ENCODE data around the gene TENM4. TPM values are rescaled to one million over a fixed set of nuclear protein-coding genes. Genes with fewer than 3 reads are reported as not detected.

TENM4 gene
- polyA plus RNA-seq, 2 of the 4 experiments (the other 2 are of a cell fraction): 0.06 to 0.31 TPM

DNA sequence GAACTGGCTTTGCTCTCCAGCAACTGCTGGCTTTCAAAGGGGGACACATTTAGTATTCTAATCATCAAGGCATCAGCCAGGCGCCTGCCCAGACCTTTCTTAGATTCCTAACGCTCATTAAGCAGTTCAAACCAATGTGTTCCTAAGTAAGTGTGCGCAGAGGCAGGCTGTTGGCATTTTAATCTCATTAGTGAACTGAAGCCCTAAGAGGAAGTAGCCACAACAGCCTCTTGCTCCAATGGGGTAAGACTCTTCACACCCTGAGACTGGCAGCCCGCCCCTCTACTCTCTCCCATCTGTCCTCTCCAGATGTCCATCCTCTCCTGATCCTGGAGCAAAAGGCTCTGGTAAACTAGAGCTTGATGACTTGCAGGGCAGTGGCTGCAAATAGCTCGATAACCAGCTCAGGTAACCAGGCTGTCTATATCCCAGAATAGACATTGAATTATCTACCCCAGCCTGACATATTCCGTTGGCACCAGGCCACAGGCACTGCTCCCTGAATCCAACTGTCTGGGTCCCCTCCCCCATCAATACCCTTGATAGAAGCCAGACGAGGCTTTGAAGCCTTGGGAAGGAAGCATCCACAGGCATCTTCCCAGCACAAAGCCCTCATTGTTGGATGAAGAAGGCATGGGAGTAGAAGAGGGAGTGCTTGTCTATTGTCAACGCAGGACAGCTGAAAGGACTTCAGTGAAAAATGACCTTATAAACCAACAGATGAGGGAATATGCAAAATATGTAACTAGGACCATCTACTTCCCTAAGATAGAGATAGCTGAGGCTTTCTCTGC is 321.1 kb downstream of the TENM4 start:
- no peaks in the 10 kb centered on the region for H3K9me3 ChIP-seq
- DNase-seq (ENCODE audit: low read depth in 1 of 2, low spot score in 1 of 2): no peak
- H3K4me1 ChIP-seq: no peaks in the 10 kb centered on the region
- TF ChIP-seq POLR2A (IDR thresholded peaks at IDR 0.05; ENCODE audit: low read length) (no peak), USF2 (IDR thresholded peaks at IDR 0.05) (no peak), SREBF2 (IDR thresholded peaks at IDR 0.05) (no peak), GATA3 (IDR thresholded peaks at IDR 0.05; ENCODE audit: borderline replicate concordance) (no peak), RCOR1 (IDR thresholded peaks at IDR 0.05; ENCODE audit: low read depth, low read length) (no peak), ESRRA (IDR thresholded peaks at IDR 0.05; ENCODE audit: borderline replicate concordance, low read length) (no peak), PBX3 (IDR thresholded peaks at IDR 0.05) (no peak), JUN (IDR thresholded peaks at IDR 0.05) (no peak), MAX (IDR thresholded peaks at IDR 0.05) (no peak), CEBPB (IDR thresholded peaks at IDR 0.05) (no peak), BHLHE40 (IDR thresholded peaks at IDR 0.05; ENCODE audit: low read depth, low read length) (no peak), CBX8 (IDR thresholded peaks at IDR 0.05) (no peak)
- TF ChIP-seq, protein P1, sequence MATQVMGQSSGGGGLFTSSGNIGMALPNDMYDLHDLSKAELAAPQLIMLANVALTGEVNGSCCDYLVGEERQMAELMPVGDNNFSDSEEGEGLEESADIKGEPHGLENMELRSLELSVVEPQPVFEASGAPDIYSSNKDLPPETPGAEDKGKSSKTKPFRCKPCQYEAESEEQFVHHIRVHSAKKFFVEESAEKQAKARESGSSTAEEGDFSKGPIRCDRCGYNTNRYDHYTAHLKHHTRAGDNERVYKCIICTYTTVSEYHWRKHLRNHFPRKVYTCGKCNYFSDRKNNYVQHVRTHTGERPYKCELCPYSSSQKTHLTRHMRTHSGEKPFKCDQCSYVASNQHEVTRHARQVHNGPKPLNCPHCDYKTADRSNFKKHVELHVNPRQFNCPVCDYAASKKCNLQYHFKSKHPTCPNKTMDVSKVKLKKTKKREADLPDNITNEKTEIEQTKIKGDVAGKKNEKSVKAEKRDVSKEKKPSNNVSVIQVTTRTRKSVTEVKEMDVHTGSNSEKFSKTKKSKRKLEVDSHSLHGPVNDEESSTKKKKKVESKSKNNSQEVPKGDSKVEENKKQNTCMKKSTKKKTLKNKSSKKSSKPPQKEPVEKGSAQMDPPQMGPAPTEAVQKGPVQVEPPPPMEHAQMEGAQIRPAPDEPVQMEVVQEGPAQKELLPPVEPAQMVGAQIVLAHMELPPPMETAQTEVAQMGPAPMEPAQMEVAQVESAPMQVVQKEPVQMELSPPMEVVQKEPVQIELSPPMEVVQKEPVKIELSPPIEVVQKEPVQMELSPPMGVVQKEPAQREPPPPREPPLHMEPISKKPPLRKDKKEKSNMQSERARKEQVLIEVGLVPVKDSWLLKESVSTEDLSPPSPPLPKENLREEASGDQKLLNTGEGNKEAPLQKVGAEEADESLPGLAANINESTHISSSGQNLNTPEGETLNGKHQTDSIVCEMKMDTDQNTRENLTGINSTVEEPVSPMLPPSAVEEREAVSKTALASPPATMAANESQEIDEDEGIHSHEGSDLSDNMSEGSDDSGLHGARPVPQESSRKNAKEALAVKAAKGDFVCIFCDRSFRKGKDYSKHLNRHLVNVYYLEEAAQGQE (IDR thresholded peaks at IDR 0.05): no peak
- CTCF ChIA-PET: no interaction called here
- no peak overlapping the region for H3K4me3 ChIP-seq
- H3K4me2 ChIP-seq: no peak overlapping the region
- H3K27ac ChIP-seq: no peak overlapping the region
- FAIRE-seq: no peak
- WGBS (ENCODE audit: missing lambda C conversion rate): 35% methylated on average over 8 of the region's 8 CpGs
- no peak for ATAC-seq
- POLR2A ChIA-PET: no interaction called here

DNA sequence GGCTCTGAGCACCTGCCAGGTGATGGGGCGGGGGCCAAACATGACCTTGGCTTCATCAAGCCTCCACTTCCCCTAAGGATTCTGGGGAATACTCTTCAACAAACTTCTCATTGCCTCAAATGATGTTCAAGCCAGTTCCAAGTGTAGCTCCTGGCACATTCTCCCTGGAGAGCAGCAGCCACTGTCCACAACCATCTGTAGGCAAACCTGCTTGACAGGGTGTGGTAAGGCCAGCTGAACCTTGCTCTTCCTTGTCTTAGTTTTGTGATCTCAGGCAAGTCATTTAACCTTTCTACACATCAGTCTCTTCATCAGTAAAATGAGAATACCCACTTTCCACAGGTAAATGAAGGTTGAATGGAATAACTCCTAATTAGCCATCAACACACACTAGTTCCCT is 323.3 kb downstream of the TENM4 start:
- ChIA-PET POLR2A (no interaction called here), CTCF (no interaction called here)
- DNase-seq (ENCODE audit: low read depth in 1 of 2, low spot score in 1 of 2): no peak
- WGBS (ENCODE audit: missing lambda C conversion rate): 60% methylated on average over 1 of the region's 1 CpG
- no peaks in the 10 kb centered on the region for H3K9me3 ChIP-seq
- H3K4me3 ChIP-seq: no peak overlapping the region
- H3K4me2 ChIP-seq: no peak overlapping the region
- H3K27ac ChIP-seq: no peak overlapping the region
- ATAC-seq: no peak
- no peaks in the 10 kb centered on the region for H3K4me1 ChIP-seq
- FAIRE-seq: no peak
- TF ChIP-seq, protein P2, sequence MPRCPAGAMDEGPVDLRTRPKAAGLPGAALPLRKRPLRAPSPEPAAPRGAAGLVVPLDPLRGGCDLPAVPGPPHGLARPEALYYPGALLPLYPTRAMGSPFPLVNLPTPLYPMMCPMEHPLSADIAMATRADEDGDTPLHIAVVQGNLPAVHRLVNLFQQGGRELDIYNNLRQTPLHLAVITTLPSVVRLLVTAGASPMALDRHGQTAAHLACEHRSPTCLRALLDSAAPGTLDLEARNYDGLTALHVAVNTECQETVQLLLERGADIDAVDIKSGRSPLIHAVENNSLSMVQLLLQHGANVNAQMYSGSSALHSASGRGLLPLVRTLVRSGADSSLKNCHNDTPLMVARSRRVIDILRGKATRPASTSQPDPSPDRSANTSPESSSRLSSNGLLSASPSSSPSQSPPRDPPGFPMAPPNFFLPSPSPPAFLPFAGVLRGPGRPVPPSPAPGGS (IDR thresholded peaks at IDR 0.05): no peak
- TF ChIP-seq NR3C1 (IDR thresholded peaks at IDR 0.05): no peak
- no peak for TF ChIP-seq CHD4 (IDR thresholded peaks at IDR 0.05; ENCODE audit: borderline replicate concordance)
- TF ChIP-seq EP300 (IDR thresholded peaks at IDR 0.05): no peak
- TF ChIP-seq TFCP2L1 (CRISPR knock-in tag; IDR thresholded peaks at IDR 0.05): no peak
- no peak for TF ChIP-seq BHLHE40 (IDR thresholded peaks at IDR 0.05; ENCODE audit: low read depth, low read length)
- TF ChIP-seq ZNF302 (CRISPR knock-in tag; IDR thresholded peaks at IDR 0.05): no peak
- no peak for TF ChIP-seq HOXA7 (CRISPR knock-in tag; IDR thresholded peaks at IDR 0.05)
- TF ChIP-seq ZSCAN20 (CRISPR knock-in tag; IDR thresholded peaks at IDR 0.05): no peak
- no peak for TF ChIP-seq HEYL (CRISPR knock-in tag; IDR thresholded peaks at IDR 0.05)
- no peak for TF ChIP-seq MAFK (IDR thresholded peaks at IDR 0.05; ENCODE audit: partially characterized antibody)
- TF ChIP-seq, protein P1 (IDR thresholded peaks at IDR 0.05): no peak
- no peak for TF ChIP-seq RAD21 (conservative IDR thresholded peaks at IDR 0.05 in 1 of 2, IDR thresholded peaks at IDR 0.05 in 1 of 2)
- TF ChIP-seq ZC3H11A (IDR thresholded peaks at IDR 0.05): no peak
- TF ChIP-seq FOXS1 (CRISPR knock-in tag; IDR thresholded peaks at IDR 0.05): no peak
- no peak for TF ChIP-seq POLR2AphosphoS2 (conservative IDR thresholded peaks at IDR 0.05; ENCODE audit: low read length)
- TF ChIP-seq MYC (IDR thresholded peaks at IDR 0.05; ENCODE audit: borderline replicate concordance, low read length): no peak
